Measurements from ENCODE around the gene ETV2.

- TF ChIP-seq, protein P1, sequence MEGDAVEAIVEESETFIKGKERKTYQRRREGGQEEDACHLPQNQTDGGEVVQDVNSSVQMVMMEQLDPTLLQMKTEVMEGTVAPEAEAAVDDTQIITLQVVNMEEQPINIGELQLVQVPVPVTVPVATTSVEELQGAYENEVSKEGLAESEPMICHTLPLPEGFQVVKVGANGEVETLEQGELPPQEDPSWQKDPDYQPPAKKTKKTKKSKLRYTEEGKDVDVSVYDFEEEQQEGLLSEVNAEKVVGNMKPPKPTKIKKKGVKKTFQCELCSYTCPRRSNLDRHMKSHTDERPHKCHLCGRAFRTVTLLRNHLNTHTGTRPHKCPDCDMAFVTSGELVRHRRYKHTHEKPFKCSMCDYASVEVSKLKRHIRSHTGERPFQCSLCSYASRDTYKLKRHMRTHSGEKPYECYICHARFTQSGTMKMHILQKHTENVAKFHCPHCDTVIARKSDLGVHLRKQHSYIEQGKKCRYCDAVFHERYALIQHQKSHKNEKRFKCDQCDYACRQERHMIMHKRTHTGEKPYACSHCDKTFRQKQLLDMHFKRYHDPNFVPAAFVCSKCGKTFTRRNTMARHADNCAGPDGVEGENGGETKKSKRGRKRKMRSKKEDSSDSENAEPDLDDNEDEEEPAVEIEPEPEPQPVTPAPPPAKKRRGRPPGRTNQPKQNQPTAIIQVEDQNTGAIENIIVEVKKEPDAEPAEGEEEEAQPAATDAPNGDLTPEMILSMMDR (IDR thresholded peaks at IDR 0.05 in 4 of 5, conservative IDR thresholded peaks at IDR 0.05 in 1 of 5) = no peak
- TF ChIP-seq POLR2A (IDR thresholded peaks at IDR 0.05) = no peak
Measured at GRCh38 chr19:35620001-35620400, 21.5 kb upstream of the ETV2 start.
